GM21576 (cell line): Measurements from ENCODE around the gene AGTPBP1.
"Not testable (repeated sequence)": the region's sequence is repeated elsewhere in the genome, so short reads cannot be mapped to it uniquely, and the experiment has no call there.

ENCODE experiments used
- ATAC-seq: cut with Tn5 transposase; IDR thresholded peaks from one replicate; pipeline ENCODE4 v1.9.1; 2021; ENCODE audit warnings: mild to moderate bottlenecking, moderate library complexity; ENCODE audit not compliant: unreplicated experiment

Gene AGTPBP1

DNA sequence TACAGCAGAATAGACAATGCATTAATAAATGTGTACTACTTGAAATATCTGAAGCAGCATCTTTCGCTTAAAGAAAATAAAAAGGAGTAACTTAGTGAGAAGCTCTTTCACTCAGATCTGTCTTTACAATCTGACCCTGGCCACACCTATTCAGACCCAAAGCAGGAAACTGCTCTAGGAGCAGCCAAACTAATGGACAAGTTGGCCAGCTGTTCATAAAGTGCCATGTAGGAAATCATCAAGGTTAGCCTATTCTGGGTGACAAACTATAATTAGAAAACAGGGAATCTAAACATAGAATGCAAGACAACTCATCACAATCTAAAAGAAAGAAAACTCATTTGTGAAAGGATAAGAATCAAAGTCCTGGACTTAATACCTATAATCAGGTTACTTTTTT is 101.3 kb downstream of the AGTPBP1 start:
- ATAC-seq: no peak

DNA sequence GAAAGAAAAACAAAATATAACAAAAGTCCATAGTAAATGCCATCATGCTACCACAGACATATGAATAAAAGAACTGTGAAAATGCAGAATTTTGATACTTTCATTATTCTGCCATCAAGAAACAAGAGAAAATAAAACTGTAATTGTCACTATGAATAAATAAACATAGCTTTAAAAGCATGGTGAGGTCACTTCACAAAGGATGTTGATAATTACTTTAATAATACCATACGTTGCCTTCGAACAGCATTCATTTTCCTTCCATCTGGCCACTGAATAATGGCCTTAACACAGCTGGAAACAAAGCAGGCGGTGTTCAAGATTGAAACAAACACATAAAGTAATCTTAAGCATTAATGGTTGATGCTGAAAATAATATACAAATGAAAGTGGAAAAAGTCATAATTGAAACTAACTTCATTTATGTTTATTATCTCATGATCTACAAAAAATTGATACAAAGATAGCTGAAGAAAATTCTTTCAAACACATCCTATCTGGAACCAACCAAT is 102.0 kb downstream of the AGTPBP1 start:
- ATAC-seq: no peak

DNA sequence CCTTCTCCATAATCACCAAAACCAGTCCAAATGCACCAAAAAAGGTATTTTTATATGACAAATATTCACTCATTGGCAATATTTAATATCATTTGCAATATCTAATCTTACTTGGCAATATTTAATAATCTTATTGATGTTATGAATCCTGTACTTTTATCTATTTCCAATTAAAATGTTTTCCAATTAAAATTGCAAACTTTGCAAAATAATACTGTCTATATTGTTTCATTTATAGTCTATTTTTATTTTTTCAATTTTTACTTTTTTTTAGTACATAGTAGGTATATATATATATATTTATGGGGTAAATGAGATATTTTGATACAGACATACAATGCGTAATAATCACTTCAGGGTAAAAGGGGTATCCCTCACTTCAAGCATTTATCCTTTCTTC is 109.9 kb downstream of the AGTPBP1 start:
- no peak for ATAC-seq

DNA sequence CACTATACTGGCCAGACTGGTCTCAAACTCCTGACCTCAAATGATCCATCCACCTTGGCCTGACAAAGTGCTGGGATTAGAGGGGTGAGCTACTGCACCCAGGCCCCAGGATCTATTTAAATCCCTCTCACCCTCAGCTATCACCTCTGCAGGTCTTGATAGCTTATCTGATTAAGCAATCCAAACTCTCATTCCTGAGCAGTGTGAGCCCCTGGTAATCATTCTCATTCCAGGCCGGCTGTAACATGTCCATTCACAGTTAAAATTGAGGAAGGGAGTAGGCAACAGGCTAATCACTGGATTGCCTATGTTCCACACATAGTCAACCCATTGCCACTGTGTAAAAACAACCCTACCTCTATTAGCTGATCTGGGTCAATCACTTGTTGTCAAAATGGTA is 111.1 kb downstream of the AGTPBP1 start:
- ATAC-seq: no peak

DNA sequence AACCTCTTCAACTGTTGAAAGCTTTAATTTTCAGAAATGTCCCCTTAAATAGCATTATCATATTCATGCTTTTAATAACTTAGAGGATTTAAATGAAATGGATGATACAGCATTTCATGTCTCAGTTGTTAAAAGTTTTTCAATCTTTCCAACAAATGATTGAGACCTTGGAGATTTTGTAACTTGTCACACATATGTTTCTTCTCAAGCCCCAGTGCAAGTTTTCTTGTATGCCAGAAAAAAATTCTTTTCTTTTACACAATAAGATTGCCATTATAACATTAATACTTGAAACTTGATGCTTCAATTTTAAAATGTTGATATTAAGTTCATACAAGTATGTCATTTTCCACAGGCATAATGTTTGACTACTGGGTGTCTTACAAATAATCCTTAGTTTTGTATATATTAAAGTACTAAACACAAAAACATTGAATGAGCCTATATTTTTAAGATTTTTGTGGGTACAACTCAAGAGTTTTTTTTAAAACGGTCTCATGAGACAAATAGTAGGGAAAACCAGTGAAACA is 124.5 kb downstream of the AGTPBP1 start:
- ATAC-seq: no peak

DNA sequence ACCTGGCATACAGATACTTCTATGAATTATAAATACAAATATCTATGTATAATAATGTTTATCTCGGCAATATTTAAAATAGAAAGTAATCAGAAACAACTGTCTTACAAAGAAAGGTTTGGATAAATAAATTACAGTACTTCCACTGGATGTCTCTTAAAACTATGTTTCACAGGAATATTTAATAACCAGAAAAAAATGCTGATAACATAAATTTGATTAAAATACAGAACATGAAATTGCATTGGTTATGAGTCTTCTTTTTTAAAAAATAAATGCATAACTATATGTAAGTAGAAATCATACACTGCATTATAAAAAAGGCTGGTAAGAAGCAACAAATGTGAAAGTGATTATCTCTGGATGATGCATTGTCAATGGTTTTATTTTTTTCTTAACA is 126.0 kb downstream of the AGTPBP1 start:
- ATAC-seq: no peak

DNA sequence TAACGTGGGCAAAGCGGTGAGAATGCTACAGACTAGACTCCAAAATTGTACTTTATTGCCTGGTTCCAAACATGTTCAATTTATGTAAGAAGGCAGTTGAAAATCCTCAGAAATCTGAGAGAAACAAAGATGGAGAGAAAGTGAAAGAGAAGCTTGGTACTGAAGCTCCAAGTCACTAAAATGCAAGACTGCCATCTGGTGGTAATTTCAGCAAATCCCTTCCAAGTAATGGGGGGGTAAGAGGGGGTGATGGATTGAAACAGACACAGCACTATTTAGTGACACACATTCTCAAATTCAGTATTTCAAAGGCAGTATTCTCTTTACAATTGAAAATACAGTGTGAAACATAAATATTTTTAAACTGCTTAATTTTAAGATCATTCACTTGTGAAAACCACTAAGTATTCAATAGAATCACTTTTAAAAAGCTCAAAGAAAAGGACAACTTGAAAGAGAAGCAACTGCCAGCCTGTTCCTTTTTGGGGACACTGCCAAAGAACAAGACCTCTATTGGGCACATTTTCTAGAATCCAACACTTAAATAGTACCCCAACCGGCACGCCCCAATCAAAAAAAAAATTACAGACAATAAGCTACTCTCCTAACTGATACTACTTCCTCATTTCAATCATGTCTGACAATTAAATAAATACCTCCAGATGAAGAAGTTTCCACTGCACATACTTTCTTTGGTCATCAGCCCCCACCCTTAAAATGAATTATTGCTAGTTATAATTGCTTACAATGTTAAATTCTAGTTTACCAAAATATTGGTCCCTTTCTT is 131.5 kb downstream of the AGTPBP1 start:
- peak; percentile 88 for ATAC-seq

DNA sequence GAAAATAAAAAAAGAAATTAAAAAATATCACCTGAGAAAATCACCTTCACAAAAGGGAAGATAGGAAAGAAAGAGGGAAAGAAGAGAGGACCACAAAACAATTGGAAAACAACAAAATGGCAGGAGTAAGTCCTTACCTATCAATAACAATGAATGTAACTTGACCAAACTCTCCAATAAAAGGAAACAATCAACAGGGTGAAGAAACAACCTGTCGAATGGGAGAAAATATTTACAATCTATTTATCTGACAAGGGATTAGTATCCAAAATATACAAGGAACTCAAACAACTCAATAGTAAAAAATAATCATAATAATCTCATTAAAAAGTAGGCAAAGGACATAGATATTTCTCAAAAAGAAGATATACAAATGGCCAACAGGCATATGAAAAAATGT is 135.8 kb downstream of the AGTPBP1 start:
- ATAC-seq: no peak

DNA sequence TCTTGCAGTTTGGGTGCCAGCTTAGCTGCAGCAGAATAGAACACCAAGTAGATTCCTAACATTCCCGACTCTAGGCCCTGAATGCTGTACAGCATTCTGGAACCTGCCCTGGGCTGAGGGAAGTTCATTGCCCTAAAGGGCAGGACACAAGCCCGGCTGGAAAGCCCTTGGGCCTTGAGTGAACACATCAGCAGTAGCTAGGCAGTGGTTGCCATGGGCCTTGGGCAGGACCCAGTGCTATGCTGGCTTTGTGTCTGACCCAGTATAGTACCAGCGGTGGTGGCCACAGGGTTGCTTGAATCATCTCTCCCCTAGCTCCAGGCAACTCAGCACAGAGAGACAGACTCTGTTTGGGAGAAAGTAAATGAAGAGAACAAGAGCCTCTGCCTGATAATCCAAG is 137.8 kb downstream of the AGTPBP1 start:
- ATAC-seq: no peak

DNA sequence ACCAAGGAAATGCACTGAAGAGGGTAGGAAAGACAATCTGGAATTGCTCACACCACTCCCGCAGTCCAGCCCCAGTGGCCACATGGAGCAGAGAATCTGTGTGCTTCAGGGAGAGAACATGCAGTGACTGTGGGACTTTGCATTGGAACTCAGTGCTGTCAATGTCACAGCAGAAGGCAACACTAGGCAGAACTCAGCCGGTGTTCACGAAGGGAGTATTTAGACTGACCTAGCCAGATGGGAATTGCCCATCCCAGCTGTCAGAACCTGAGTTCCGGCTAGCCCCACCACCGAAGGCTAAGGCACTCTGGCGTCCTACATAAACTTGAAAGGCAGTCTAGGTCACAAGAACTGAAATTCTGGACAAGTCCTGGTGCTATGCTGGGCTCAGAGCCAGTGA is 139.0 kb downstream of the AGTPBP1 start:
- no peak for ATAC-seq

DNA sequence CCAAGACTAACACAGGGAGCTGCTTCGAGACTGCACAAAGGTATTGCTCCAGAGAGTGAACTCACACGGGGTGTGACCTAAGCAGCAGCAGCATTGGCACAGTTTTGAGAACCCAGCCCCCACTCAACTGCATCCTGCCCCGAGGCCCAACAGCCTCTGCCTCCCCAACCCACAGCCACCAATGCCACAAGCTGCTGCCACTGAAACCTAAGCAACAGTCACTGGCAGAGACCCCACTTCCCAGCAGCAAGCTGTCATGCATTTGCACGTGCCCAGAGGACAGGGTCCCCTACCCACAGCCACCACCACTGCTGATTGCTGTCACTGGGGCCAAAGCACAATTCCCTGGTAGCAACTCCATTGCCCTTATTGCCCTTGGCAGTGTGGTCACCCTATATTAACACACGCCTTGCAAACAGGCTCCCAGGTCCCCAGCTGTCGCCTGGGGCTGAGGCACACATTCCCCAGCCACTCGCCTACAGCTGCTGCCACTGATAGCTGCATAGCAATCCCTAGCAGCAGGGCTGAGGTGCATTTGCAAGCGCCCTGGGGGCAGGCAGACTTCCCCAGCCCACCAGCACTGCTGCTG is 141.0 kb downstream of the AGTPBP1 start:
- no peak for ATAC-seq

DNA sequence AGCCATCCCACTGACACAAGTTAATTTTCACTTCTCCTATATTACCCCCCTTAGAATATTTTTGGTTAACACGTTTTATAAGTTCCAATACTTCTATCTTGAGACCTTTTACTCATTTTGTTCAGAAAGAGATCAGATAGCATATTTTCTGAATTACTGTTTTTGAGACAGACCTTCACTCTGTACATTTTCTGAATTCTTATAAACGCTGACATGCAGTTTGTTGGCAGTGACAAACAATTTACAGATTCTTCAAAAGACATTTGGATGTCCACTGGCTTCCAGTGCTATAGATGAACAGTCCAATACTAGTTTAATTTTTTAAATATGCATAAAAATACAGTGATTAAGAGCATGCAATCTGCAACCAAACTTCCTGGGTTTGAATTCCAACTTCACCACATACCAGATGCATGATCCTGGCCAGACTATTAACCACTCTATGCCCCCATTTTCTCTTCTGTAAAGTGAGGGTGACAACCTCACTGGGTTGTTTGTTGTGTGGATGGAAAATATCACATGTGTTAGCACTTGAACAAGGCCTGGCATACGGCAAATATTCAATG is 142.1 kb downstream of the AGTPBP1 start:
- ATAC-seq: no peak

DNA sequence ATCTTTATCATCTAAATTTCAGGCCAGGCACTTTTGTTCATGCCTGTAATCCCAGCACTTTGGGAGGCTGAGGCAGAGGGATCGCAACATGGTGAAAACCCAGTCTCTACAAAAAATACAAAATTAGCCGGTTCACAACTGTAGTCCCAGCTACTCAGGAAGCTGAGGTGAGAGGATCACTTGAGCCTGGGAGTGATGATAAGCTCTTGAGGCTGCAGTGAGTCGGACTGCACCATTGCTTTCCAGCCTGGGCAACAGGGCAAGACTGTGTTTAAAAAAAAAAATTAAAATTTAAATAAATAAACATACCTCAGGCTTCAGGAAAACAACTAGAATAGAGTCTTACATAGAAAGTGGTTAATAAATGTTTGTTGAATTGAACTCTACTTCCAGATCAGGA is 147.4 kb downstream of the AGTPBP1 start:
- ATAC-seq: no peak

DNA sequence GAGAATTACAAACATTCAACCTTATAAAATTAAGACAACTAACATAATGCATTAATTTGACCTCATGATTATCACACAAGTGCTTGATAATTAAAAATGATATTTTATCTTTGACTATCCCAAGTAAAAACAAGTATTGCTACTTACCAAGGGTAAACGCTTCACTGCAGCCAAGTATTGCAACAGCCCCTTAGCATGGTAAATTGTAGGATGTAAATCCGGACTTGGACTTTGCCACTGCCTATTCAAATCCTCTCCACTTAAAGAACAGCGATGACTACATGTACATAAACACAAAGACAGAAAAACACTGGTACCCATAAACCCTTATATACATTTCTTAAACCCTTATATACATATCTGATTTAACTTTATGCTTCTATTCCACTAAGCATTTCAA is 155.1 kb downstream of the AGTPBP1 start:
- ATAC-seq: no peak

DNA sequence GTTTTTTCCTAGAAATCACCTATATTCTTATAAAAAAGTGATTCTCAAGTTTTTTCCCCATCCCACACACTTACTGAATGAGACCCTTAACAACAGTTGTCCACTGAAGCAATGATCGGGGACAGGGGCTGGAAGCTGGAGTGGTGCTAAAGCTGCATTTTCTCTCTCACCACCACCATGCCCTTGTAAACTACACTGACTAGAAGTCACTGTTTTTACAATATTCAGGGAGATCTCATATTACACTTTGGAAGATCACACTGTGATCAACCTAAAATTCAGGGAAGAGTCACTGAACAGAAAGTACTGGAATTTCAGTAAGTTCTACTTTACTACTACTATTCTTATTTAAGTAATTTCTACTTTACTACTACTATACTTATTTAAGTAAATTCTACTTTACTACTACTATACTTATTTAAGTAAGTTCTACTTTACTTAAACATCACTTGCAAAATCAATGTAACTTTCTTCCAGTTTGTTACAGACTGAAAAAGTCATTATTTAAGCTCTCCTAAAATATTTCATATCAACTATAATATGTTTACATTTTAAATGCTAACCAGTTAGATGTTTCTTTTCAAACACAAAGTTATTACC is 164.3 kb downstream of the AGTPBP1 start:
- no peak for ATAC-seq

DNA sequence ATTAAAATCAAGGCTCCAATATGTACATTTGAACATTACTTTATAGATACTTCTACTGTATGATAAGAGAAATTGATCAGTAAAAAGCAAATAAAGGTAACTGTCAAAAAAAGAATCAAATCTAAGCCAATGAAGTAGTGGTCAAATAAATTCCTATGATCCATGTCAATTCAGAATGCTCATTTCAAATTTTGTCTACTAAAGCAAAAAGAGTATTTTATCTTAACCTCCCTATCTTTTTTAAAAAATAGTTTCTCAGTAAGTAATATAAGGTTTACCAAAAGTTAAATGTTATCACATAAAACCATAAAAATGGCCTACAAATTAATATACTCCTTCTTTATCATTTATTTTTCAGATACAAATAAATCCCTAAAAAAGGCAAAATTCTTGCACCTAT is 165.9 kb downstream of the AGTPBP1 start:
- ATAC-seq: no peak

DNA sequence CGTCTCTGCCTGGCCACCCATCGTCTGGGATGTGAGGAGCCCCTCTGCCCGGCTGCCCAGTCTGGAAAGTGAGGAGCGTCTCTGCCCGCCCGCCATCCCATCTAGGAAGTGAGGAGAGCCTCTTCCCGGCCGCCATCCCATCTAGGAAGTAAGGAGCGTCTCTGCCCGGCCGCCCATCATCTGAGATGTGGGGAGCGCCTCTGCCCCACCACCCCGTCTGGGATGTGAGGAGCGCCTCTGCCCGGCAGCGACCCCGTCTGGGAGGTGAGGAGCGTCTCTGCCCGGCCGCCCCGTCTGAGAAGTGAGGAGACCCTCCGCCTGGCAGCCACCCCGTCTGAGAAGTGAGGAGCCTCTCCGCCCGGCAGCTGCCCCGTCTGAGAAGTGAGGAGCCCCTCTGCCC is 168.2 kb downstream of the AGTPBP1 start:
- ATAC-seq: not testable (repeated sequence)

DNA sequence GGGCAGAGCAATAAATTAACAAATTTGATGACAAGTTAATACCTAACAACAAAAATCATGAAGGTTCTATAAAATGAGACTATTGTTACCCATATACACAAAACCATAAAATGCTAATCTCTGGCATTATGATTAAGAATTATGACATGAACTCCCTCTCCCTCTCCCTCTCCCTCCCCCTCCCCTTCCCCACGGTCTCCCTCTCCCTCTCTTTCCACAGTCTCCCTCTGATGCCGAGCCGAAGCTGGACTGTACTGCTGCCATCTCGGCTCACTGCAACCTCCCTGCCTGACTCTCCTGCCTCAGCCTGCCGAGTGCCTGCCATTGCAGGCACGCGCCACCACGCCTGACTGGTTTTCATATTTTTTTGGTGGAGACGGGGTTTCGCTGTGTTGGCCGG is 168.8 kb downstream of the AGTPBP1 start:
- not testable (repeated sequence) for ATAC-seq

DNA sequence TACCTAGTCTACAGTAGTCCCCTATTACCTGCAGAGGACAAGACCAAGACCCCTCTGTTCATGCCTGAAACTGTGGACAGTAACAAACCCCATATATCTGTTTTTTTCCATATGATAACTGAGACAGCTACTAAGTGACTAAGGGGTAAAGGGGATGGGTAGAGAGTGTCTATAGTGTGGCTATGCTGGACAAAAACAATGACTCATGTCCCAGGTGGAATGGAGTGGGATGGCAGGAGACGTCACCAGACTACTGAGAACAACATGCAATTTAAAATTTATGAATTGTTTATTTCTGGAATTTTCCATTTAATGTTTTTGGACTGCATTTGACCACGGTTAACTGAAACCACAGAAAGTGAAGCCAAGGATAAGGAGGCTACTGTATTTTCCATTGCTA is 171.8 kb downstream of the AGTPBP1 start:
- ATAC-seq: no peak

DNA sequence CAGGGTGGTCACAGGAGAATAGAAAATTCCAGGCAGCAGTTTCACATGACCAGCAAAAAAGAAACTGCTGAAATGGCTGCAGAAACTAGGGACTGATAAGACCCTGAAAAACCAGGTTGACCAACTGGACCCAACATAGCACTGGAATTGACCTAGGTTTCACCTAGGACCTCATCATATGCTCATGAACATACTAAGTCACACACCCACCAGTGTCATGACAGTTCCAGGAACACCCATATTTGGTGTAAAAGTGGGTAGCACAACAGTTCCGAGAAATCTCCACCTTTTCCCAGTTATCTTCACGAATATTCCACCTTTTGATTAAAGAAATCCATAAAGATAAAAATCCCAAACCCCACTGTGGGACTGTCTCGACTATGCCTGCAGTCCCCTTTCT is 182.2 kb downstream of the AGTPBP1 start:
- no peak for ATAC-seq

DNA sequence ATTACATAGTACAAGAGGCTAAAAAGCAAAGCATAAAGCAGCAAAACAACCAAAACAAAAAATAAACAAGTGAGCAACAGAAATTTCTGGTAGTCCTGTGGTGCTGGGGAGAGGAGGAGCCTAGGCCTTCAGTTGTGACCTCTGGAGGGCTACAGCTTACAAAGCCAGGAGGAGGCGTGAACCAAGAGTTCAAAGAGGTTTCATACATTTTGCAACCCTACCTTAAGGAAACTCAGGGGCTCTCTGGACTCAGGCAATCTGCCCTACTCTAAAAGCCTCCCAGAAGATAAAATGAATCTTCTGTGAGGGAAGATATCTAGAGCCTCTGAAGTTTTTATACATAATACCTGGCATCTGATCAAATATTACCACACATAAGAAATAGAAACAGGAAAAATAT is 187.4 kb downstream of the AGTPBP1 start:
- peak; percentile 71 for ATAC-seq

DNA sequence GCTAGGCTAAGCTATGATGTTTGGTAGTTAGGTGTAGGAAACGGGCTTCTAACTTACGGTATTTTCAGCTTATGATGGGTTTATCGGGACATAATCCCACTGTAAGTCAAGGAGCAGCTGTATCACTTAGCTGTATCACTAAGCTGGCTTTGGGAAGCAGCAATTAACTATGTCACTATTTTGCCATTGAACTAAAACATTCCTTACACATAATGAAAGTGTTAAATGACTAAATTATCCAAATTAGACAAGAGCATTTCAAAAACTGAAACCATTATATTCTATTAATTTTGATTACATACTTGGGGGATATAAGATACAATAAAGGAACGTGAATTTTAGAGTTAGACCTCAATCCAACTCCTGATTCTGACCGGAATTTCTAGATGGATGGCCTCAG is 188.3 kb downstream of the AGTPBP1 start:
- ATAC-seq: no peak
